ENCODE measurements around the gene TUBG1.
"Not testable (repeated sequence)": the region's sequence is repeated elsewhere in the genome, so short reads cannot be mapped to it uniquely, and the experiment has no call there.

DNA sequence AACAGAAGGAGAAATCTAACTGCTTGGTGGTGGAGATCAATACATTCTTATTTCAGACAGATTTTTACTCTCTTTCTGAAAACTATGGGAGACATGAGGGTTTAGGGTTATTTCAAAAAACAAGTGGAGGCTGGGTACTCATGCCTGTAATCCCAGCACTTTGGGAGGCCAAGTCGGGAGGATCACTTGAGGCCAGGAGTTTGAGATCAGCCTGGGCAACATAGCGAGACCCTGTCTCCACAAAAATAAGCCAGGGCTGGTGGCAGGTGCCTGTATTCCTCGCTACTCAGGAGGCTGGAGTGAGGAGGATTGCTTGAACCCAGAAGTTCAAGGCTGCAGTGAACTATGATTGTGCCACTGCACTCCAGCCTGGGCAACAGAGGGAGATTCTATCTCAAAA lies 12.5 kb downstream of the TUBG1 start:
- not testable (repeated sequence) for TF ChIP-seq ZSCAN29 (IDR thresholded peaks at IDR 0.05); FOS (IDR thresholded peaks at IDR 0.05; ENCODE audit: borderline replicate concordance, extremely low read depth, insufficient read length); SIX5 (IDR thresholded peaks at IDR 0.05; ENCODE audit: low read depth, low read length, severe bottlenecking); ZZZ3 (IDR thresholded peaks at IDR 0.05; ENCODE audit: control insufficient read depth, insufficient read length, low read depth); MTA3 (IDR thresholded peaks at IDR 0.05; ENCODE audit: borderline replicate concordance, low read length); EZH2 (IDR thresholded peaks at IDR 0.05; ENCODE audit: borderline replicate concordance, control insufficient read depth, low read depth, low read length); RCOR1 (conservative IDR thresholded peaks at IDR 0.05; ENCODE audit: low read depth, low read length); POLR2AphosphoS5 (IDR thresholded peaks at IDR 0.05; ENCODE audit: low read length); GABPA (IDR thresholded peaks at IDR 0.05; ENCODE audit: low read depth)
- TF ChIP-seq, protein P1, sequence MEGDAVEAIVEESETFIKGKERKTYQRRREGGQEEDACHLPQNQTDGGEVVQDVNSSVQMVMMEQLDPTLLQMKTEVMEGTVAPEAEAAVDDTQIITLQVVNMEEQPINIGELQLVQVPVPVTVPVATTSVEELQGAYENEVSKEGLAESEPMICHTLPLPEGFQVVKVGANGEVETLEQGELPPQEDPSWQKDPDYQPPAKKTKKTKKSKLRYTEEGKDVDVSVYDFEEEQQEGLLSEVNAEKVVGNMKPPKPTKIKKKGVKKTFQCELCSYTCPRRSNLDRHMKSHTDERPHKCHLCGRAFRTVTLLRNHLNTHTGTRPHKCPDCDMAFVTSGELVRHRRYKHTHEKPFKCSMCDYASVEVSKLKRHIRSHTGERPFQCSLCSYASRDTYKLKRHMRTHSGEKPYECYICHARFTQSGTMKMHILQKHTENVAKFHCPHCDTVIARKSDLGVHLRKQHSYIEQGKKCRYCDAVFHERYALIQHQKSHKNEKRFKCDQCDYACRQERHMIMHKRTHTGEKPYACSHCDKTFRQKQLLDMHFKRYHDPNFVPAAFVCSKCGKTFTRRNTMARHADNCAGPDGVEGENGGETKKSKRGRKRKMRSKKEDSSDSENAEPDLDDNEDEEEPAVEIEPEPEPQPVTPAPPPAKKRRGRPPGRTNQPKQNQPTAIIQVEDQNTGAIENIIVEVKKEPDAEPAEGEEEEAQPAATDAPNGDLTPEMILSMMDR (IDR thresholded peaks at IDR 0.05 in 2 of 3, conservative IDR thresholded peaks at IDR 0.05 in 1 of 3; ENCODE audit: control insufficient read depth in 2 of 3, extremely low read depth in 1 of 3, insufficient read depth in 1 of 3, low read depth in 3 of 3, low read length in 3 of 3) = not testable (repeated sequence)
- TF ChIP-seq, protein P2, sequence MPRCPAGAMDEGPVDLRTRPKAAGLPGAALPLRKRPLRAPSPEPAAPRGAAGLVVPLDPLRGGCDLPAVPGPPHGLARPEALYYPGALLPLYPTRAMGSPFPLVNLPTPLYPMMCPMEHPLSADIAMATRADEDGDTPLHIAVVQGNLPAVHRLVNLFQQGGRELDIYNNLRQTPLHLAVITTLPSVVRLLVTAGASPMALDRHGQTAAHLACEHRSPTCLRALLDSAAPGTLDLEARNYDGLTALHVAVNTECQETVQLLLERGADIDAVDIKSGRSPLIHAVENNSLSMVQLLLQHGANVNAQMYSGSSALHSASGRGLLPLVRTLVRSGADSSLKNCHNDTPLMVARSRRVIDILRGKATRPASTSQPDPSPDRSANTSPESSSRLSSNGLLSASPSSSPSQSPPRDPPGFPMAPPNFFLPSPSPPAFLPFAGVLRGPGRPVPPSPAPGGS (IDR thresholded peaks at IDR 0.05; ENCODE audit: borderline replicate concordance, insufficient read depth, low read depth, low read length, poor library complexity, severe bottlenecking) = not testable (repeated sequence)
- TF ChIP-seq, protein P3, sequence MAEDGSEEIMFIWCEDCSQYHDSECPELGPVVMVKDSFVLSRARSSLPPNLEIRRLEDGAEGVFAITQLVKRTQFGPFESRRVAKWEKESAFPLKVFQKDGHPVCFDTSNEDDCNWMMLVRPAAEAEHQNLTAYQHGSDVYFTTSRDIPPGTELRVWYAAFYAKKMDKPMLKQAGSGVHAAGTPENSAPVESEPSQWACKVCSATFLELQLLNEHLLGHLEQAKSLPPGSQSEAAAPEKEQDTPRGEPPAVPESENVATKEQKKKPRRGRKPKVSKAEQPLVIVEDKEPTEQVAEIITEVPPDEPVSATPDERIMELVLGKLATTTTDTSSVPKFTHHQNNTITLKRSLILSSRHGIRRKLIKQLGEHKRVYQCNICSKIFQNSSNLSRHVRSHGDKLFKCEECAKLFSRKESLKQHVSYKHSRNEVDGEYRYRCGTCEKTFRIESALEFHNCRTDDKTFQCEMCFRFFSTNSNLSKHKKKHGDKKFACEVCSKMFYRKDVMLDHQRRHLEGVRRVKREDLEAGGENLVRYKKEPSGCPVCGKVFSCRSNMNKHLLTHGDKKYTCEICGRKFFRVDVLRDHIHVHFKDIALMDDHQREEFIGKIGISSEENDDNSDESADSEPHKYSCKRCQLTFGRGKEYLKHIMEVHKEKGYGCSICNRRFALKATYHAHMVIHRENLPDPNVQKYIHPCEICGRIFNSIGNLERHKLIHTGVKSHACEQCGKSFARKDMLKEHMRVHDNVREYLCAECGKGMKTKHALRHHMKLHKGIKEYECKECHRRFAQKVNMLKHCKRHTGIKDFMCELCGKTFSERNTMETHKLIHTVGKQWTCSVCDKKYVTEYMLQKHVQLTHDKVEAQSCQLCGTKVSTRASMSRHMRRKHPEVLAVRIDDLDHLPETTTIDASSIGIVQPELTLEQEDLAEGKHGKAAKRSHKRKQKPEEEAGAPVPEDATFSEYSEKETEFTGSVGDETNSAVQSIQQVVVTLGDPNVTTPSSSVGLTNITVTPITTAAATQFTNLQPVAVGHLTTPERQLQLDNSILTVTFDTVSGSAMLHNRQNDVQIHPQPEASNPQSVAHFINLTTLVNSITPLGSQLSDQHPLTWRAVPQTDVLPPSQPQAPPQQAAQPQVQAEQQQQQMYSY (CRISPR knock-in tag; IDR thresholded peaks at IDR 0.05) = not testable (repeated sequence)
- TF ChIP-seq, protein P4, sequence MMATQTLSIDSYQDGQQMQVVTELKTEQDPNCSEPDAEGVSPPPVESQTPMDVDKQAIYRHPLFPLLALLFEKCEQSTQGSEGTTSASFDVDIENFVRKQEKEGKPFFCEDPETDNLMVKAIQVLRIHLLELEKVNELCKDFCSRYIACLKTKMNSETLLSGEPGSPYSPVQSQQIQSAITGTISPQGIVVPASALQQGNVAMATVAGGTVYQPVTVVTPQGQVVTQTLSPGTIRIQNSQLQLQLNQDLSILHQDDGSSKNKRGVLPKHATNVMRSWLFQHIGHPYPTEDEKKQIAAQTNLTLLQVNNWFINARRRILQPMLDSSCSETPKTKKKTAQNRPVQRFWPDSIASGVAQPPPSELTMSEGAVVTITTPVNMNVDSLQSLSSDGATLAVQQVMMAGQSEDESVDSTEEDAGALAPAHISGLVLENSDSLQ (IDR thresholded peaks at IDR 0.05) = not testable (repeated sequence)
- TF ChIP-seq, protein P5, sequence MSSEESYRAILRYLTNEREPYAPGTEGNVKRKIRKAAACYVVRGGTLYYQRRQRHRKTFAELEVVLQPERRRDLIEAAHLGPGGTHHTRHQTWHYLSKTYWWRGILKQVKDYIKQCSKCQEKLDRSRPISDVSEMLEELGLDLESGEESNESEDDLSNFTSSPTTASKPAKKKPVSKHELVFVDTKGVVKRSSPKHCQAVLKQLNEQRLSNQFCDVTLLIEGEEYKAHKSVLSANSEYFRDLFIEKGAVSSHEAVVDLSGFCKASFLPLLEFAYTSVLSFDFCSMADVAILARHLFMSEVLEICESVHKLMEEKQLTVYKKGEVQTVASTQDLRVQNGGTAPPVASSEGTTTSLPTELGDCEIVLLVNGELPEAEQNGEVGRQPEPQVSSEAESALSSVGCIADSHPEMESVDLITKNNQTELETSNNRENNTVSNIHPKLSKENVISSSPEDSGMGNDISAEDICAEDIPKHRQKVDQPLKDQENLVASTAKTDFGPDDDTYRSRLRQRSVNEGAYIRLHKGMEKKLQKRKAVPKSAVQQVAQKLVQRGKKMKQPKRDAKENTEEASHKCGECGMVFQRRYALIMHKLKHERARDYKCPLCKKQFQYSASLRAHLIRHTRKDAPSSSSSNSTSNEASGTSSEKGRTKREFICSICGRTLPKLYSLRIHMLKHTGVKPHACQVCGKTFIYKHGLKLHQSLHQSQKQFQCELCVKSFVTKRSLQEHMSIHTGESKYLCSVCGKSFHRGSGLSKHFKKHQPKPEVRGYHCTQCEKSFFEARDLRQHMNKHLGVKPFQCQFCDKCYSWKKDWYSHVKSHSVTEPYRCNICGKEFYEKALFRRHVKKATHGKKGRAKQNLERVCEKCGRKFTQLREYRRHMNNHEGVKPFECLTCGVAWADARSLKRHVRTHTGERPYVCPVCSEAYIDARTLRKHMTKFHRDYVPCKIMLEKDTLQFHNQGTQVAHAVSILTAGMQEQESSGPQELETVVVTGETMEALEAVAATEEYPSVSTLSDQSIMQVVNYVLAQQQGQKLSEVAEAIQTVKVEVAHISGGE (CRISPR knock-in tag; IDR thresholded peaks at IDR 0.05) = not testable (repeated sequence)
